NOMO-1 treated with DMSO at 0.1 percent for 48 hours (cell line): Measurements from ENCODE around the gene PDGFRA.

Source experiments
- DNase-seq: peaks from one replicate; lab custom pipeline; 2025; ENCODE audit not compliant: unreplicated experiment; lab: John Stamatoyannopoulos, UW

Gene PDGFRA

DNA sequence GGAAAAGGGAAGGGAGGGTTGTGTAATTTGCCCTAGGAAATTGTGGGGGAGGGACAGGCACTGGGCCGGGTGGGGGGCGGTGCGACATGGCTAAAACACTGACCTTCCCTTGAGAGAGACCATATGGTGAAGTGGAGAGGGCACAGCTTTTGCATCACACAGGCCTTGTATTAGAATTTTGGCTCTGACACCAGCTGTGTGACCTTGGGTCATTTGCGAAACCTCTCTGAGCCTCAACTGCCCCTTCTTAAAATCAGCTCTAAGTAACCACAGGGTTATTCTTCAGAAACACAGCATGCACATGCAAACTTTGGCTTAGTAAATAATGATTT is 25.8 kb downstream of the PDGFRA start:
- no peak for DNase-seq

DNA sequence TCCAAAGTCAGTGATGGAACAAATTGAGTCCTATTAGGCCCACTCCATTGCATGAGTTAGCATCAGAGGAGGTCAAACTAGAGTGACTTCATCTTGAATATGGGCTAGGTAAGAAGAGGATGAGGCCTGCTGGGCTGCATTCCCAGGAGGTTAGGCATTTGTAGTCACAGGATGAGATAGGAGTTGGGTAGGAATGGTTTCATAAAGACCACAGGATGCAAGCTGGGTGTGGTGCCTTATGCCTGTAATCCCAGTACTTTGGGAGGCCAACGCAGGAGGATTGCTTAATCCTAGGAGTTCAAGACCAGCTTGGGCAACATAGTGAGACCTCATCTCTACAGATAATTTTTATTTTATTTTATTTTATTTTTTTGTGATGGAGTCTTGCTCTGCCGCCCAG is 26.8 kb downstream of the PDGFRA start:
- DNase-seq = no peak

DNA sequence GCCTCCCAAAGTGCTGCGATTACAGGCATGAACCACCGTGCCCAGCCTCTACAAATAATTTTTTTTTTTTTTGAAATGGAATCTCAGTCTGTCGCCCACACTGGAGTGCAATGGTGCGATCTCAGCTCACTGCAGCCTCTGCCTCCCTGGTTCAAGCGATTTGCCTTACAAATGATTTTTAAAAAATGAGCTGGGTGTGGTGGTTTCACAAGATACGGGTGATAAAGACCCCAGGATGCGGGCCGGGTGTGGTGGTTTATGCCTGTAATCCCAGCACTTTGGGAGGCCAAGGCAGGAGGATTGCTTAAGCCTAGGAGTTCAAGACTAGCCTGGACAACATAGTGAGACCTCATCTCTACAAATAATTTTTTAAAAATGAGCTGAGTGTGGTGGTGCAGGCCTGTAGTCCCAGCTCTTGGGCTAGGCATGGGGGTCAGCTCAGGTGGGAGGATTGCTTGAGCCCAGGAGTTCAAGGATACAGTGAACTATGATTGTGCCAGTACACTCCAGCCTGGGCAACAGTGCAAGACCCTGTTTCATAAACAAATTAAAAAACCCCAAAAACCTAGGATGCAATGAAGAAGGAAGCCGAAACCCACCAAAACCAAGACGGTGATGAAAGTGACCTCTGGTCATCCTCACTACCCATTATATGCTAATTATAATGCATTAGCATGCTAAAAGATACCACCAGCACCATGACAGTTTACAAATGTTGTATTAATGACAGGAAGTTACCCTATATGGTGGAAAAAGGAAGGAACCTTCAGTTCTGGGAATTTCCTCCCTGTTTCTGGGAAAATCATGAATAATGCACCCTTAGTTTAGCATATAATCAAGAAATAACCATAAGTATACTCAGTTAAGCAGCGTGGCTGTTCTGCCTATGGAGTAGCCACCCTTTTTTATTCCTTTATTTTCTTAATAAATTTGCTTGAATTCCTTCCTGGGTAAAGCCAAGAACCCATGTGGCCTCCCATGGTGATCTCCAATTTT is 27.7 kb downstream of the PDGFRA start:
- DNase-seq = no peak

DNA sequence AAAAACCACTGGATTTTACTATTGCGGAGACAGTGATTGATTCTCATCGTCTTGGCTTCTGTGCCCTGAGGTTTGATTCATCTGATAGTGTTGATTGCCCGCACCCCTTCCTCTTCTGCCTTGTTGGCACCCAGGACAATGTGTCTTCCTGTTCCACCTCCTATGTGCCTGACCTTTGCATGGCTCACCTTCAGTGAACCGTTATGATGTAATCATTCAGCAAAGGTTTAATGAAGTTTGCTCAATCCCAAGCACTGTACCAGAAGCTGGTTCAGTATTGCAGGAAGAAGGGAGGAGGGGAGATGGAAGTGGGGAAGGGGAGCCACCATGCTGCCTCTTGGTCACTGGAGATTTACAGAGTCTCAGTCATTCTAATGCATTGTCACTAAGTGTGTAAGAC is 36.3 kb downstream of the PDGFRA start:
- no peak for DNase-seq

DNA sequence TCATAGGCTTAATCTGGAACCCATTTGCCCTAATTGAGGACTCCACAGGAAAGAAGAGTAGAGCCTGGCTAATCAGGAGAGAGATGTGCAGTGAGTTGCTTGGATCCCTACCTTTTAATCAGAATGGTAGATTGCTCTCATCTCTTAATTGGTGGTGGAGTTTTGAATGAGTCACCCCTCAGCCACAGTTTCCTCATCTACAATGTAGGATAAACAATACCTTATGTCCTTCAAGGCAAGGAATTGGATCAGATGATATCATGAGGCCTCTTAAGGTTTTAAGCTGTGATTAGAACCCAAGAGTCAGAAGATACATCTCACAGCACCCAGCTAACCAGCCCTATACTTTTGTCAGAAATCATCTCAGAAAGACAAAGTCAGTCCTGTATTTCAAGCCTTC is 39.1 kb downstream of the PDGFRA start:
- no peak for DNase-seq

DNA sequence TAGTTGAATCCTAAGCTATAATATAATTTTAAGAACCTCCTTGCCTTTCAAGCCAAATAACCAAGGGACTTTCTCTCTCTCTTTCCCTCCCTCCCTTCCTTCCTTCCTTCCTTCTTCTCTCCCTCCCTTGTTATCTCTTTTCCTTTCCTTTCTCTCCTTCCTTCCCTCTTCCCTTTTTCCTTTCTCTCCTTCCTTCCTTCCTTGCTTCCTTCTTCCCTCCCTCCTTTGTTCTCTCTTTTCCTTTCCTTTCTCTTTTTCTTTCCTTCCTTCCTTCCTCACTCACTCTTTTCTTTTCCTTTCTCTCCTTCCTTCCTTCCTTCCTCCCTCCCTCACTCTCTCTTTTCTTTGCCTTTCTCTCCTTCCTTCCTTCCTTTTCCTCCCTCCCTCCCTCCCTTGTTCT is 42.4 kb downstream of the PDGFRA start:
- no peak for DNase-seq

DNA sequence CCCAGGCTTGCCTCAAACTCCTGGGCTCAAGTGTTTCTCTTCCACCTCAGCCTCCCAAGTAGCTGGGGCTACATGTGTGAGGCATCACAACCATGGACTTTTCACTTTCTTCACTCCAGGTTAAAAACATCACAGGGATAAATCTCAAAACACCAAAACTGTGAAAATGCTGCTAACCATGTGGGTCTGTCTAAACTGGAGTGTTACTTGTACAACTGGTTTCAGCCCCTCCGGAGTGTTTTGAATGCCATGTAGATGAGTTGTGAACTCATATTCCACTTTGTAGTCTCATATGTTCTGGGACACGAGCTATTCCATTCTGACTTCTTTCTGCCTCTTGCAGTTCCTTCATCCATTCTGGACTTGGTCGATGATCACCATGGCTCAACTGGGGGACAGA is 43.0 kb downstream of the PDGFRA start:
- no peak for DNase-seq

DNA sequence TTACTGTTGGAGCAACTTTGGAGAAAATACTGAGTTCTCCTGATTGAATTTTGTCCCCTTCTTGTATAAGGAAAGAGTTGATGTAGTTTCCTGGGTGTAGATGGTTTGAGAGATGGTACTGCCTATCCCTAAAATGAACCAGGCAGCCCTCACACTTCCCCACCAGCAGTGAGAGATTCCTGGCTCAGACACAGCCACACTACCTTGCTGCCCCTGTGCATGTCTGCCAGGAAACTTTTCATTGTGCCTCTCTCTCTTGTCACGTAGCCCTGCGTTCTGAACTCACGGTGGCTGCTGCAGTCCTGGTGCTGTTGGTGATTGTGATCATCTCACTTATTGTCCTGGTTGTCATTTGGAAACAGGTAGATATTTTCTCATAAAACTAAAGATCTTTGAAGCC is 45.2 kb downstream of the PDGFRA start:
- DNase-seq = no peak

DNA sequence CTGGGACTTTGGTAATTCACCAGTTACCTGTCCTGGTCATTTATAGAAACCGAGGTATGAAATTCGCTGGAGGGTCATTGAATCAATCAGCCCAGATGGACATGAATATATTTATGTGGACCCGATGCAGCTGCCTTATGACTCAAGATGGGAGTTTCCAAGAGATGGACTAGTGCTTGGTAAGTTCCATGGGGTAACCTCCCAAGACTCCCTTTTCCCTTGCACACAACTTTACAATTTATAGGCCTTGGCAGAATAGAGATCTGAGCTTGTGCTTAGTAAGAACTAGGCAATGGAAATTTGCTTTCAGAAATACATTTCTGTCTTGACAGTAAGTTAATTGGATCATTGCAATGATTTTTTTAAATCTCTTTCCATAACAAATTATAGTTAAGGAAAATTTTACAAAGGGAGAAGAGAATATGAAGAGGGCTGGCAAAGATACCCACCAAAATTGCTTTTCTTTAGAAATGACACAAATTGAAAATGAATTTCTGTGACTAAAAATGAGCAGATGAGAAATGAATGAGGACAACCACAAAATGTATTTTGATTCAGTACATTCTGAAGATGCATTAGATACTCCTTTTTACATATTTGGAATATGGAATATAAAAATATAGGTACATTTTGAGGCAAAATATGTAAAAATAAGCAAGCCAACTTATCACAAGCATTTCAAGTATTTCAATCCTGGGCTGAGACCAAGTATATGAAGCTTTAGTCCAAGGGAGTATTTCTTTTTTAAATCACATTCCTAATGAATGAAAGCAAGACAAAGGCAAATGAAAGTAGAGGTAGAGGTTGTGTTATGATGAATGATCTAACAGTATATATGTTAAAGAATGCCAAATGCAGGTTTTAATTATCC is 45.9 kb downstream of the PDGFRA start:
- DNase-seq = no peak

DNA sequence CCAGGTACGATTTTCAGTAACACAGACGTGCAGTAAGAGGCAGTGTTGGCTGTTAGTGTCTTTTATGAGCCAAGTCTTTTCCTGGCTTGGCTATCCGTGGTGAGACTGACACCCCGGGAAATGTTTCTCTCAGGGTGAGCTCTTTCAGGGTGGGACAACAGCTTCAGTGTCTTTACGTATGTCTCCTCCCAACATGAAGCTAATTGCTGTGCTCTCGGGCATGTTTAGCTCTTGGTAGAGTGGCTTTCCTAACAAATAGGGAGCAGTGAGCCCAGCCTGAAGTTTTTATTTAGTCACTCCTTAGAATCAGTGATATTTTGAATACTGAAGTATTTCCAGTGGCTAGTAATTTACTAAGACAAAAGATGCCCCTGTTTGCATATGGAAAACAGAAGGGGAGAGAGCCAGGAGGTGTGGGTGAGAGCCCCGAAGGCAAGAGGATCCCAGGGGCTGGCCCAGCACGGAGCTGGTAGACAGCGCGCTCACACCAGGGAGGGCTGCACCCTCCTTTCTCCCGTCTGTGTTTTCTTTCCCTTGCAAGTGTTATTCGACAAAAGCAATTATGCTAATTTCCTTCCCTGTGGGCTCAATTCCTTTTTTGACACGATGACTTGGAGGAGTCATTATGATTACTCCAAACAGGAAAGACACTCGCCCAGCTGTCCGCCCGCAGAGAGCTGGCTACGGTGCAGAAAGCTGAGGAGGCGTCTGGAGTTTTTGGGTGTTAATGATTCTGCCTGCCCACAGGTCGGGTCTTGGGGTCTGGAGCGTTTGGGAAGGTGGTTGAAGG is 47.7 kb downstream of the PDGFRA start:
- DNase-seq = peak; percentile 5

DNA sequence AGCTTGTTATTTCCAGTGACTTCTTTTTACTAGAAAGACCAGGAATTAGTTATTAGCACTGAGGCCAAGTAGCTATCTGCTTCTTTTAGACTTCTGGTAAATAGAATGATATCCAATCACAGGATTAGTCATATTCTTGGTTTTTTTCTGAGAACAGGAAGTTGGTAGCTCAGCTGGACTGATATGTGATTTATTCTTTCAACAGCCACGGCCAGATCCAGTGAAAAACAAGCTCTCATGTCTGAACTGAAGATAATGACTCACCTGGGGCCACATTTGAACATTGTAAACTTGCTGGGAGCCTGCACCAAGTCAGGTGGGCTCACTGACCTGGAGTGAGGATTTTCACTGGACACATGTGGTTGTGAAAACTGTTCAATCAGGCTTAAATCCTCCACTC is 48.6 kb downstream of the PDGFRA start:
- peak; percentile 58 for DNase-seq

DNA sequence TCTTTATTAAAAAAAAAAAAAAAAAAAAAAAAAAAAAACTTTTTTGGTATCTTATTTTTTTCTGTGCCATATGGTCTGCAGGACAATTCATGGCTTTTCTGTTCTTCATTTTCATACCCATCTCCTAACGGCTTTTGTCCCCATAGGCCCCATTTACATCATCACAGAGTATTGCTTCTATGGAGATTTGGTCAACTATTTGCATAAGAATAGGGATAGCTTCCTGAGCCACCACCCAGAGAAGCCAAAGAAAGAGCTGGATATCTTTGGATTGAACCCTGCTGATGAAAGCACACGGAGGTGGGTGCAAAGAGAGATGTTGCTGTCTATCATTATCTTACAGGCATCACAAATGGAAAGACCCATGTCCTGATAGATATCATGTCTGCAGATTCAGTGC is 49.1 kb downstream of the PDGFRA start:
- no peak for DNase-seq

DNA sequence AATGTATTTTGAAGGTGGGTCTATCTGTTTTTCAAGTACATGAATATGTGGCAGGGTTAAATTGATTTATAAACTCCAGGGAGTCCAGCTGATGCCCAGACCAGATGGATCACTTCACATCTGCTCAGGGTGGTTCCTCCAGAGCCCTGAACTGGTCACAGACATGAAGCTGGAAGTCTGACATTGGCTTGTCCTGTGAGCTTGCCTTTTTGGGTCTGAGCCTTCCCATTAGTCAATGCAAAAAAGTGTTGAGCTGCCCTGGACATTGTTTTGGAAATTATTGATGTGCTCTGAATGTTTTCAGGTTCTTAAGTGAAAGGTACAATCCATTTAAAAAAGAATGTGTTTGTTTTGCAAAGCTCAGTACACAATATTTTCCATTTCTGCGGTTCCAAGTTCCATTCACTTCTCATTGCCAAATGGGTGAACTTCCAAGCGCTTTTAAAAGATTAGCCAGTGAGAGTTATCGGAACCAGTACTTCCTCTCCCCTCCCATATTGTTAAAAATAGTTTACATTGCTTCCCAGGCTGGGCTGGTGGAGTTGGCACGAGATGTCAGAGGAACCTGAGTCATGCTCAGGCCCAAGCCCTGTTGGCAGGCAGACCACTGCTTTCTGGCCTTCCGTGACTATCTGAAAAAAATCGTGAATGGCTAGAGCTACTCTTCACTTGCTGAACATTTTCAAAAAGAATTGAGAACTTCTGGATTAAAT is 52.1 kb downstream of the PDGFRA start:
- DNase-seq = peak; percentile 4

DNA sequence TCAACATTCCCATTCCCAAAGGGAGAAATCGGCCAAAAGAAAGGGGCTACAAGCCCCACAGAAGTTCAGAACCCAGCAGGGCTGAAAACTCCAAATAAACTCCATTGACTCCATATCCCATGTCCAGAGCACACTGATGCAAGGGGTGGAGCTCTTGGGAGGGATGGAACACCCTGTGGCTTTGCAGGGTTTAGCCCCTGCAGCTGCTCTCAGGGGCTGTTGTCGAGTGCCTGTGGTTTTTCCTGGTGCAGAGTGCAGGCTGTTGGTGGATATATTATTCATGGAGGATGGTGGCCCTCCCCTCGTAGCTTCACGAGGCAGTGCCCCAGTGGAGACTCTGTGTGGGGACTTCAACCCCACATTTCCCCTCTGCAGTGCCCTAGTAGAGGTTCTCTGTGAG is 53.7 kb downstream of the PDGFRA start:
- no peak for DNase-seq

DNA sequence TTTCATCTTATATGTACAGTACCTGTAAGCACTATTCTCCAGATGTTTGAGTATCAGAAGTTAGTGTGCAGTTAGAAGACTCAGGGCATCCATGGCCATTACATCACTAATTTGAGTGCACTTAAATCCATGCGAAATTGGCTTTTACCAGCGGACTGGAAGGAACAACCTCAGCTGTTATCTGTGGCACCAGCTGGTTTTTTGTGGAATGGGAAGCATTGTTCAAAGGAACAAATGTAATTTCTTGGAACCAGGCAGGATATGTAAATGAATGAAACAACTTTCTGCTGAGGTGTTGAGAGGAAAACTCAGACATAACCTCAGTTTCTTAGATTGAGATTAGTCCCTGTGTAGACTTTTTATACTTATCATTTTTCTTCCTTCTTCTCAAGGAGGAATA is 60.2 kb downstream of the PDGFRA start:
- DNase-seq = no peak

DNA sequence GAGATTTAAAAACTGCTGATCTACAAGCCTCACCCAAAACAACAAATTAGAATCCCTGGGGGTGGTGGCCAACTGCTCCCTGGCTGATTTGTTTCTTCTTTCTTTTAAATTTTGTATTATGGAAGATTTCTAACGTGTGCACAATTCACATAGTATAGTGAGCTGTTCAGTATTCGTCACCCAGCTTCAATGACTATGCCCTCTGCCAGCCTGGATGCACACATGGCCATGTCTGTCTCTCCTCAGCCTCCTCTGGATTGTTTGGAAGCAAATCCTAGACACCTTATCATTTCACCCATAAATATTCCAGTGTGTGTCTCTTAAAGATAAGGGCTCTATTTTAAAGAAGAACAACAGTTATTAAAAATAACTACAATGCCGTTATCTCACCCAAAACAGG is 61.9 kb downstream of the PDGFRA start:
- no peak for DNase-seq

DNA sequence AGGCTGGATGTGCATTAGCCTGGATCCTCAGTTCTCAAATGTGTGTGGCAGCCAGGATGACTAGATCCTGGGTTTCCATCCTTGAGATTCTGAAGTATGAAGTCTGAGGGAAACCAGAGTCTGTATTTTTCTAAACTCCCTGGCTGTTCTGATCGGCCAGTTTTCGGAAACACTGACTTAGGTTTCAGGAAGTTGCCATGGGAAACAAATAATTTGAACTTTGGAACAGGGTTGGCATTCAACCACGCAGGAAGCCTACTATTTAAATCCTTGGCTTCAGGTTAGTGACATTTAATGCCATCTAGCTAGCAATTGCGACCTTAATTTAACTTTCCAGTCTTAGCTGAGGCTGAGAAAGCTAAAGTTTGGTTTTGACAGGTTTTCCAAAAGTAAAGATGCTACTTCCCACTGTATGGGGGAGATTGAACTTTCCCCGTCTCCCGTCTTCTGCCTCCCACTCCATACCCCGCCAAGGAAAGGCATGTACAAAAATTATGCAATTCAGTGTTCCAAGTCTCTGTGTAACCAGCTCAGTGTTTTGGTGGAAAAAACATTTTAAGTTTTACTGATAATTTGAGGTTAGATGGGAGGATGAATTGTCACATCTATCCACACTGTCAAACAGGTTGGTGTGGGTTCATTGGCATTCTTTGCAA is 67.6 kb downstream of the PDGFRA start:
- DNase-seq = no peak

DNA sequence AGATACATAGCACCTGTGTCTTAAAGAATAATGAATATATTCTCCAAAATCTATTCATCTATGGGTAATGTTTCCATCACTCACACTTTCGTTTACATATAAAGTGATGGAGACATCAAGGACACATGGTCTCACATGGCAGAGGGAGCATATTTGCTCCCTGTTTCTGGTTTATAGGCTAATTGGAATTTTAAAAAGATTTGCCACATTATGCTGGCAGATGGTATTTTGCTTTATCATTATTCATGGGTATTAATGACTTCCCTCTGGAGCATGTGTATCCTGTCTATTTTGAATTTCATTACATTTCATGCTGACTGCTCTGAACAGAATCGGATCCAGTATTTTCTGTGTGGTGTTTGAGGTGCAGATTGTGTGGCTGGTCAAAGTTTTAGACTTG is 79.0 kb downstream of the PDGFRA start:
- DNase-seq = no peak

DNA sequence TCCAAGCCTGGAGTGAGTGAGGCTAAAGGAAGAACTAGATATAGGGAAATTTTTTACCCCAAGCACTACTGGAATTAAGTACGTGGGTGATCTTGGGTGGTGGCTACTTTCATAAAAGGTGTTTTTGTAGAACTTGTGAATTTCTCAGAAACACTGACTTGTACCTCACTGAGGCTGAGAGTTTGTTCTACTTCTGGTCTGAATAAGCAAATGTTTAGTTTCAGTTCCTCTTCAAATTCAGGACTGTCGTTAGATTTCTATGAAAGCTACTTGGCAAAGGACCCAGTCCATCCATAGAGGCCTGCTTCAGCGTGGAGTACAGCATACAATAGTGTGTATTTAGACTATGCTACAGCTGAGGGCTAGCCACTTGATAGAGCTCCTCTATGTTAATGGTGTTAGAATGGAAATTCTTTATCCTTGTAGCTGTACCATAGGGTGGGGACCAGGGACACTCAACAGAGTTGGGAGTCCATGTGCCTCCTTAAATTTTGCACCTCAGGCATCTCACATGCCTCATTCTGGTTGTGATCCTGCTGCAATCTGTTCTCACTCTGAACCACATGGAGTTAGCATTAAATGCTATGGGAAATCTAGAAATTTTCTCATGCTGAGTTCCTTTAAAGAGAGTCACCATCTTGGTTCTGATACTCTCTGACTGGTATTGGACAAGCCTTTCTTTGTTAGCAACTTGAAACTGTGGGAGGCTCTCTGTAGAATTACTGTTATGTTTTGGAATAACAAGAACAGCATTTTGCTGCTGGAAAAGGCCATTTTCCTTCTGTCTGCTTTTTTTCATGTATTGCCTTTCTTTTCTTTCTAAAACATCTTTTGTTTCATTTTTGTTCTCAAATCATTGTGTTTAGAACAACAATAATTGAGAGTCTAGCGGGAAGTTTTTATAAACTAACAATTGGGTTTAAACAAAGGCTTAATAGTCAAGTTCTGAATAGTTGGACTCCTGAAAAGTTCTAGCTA is 86.8 kb downstream of the PDGFRA start:
- DNase-seq = peak; percentile 73
